ENCODE data around the gene PPP2R2C. TPM values are rescaled to one million over a fixed set of nuclear protein-coding genes. Genes with fewer than 3 reads are reported as not detected.

PPP2R2C gene
- total RNA-seq, 2 experiments from 2014 or later = not detected

DNA sequence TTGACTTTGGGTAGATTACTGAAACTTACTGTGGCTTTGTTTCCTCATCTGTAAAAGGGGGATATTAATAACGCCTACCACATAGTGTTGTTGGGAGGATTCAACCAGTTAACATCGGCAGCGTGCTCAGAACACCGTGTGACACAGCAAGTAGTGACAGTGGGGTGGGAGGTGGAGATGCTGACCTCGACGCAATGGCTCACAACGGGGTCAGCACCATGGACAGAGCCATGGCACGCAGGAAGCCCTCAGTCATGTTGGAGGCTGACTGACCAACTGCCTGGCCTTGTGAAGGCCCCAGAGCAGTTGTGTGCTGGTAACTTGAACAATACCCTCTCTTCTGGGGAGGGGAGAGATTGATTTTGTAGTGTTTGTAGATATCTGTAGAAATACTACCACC is 109.5 kb downstream of the PPP2R2C start:
- no peaks in the 10 kb centered on the region for H3K36me3 Mint-ChIP-seq (ENCODE audit: low read depth)
- ChIA-PET POLR2A (no interaction called here), CTCF (no interaction called here)
- H3K4me3 Mint-ChIP-seq = no peak overlapping the region
- peak; percentile 56 for DNase-seq
- no peaks in the 10 kb centered on the region for H3K4me1 Mint-ChIP-seq
- H3K27ac Mint-ChIP-seq = no peak overlapping the region
- H3K27me3 Mint-ChIP-seq = peaks cover 3% of the 10 kb centered on the region
- H3K9me3 Mint-ChIP-seq = no peaks in the 10 kb centered on the region

GRCh38 chr4:6362243-6362885 is 110.0 kb downstream of the PPP2R2C start:
- DNase-seq = no peak
- peaks cover 5% of the 10 kb centered on the region for H3K27me3 Mint-ChIP-seq
- H3K9me3 Mint-ChIP-seq = no peaks in the 10 kb centered on the region
- H3K27ac Mint-ChIP-seq = no peak overlapping the region
- no peaks in the 10 kb centered on the region for H3K36me3 Mint-ChIP-seq (ENCODE audit: low read depth)
- CTCF ChIA-PET = interaction anchor here (1.5 kb wide), 1 partner anchor 30 kb away, joined by 7 read pairs; no protein-coding TSS in a partner anchor
- POLR2A ChIA-PET = no interaction called here
- no peaks in the 10 kb centered on the region for H3K4me1 Mint-ChIP-seq
- H3K4me3 Mint-ChIP-seq = no peak overlapping the region

GRCh38 chr4:6361076-6361784 is 111.2 kb downstream of the PPP2R2C start:
- H3K9me3 Mint-ChIP-seq = no peaks in the 10 kb centered on the region
- no peak overlapping the region for H3K4me3 Mint-ChIP-seq
- H3K36me3 Mint-ChIP-seq (ENCODE audit: low read depth) = no peaks in the 10 kb centered on the region
- CTCF ChIA-PET = interaction anchor here (1.4 to 1.5 kb wide), 2 partner anchors 29 to 31 kb away, joined by 4 to 7 read pairs; no protein-coding TSS in a partner anchor
- no peak for DNase-seq
- H3K4me1 Mint-ChIP-seq = no peaks in the 10 kb centered on the region
- POLR2A ChIA-PET = no interaction called here
- H3K27me3 Mint-ChIP-seq = peaks cover 5% of the 10 kb centered on the region
- H3K27ac Mint-ChIP-seq = no peak overlapping the region

- ChIA-PET CTCF (interaction anchor here (1.2 to 1.4 kb wide), 2 partner anchors 28 to 30 kb away, joined by 3 to 4 read pairs; no protein-coding TSS in a partner anchor), POLR2A (no interaction called here)
- Mint-ChIP-seq H3K27ac (no peak overlapping the region), H3K27me3 (peaks cover 5% of the 10 kb centered on the region), H3K36me3 (ENCODE audit: low read depth) (no peaks in the 10 kb centered on the region), H3K4me3 (no peak overlapping the region), H3K9me3 (no peaks in the 10 kb centered on the region), H3K4me1 (no peaks in the 10 kb centered on the region)
- no peak for DNase-seq
Measured at GRCh38 chr4:6360385-6360784, 112.0 kb downstream of the PPP2R2C start.

DNA sequence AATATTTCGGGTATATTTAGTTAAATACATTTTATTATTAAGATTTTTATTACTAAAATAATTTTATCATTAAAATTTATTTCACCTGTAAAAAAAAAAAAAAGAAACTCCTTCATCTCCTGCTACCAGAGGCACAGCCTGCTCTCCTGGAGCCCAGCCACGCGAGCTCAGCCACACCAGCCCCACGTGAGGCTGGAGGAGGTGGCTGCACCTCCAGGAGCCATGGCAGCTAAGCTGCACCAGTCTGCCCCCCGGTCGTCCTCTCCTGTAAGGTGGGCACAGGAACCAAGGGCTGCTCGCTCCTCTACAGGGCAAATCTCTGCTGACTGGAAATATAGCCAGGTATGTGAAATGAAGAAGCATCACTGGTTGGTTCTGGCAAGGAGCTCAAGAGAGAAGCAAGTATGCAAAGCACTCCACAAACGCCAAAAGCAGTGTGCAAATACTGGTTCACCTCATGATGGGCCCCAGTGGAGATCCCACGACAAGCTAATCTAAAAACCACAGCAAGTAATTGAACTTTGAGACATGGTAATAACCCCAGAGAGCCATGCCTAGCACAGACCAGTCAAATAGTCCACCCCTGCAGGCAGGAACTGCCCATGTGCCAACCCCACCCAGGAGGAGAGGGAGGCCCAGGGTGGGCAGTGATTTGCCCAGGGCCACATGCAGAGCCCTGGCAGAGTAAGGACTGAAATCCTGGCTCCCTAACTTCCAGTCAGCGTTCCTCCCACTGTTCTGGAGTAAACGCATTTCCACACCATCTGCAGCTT is 112.7 kb downstream of the PPP2R2C start:
- H3K4me3 Mint-ChIP-seq = no peak overlapping the region
- POLR2A ChIA-PET = no interaction called here
- no peak for DNase-seq
- H3K9me3 Mint-ChIP-seq = no peaks in the 10 kb centered on the region
- H3K4me1 Mint-ChIP-seq = no peaks in the 10 kb centered on the region
- H3K36me3 Mint-ChIP-seq (ENCODE audit: low read depth) = no peaks in the 10 kb centered on the region
- peaks cover 6% of the 10 kb centered on the region for H3K27me3 Mint-ChIP-seq
- CTCF ChIA-PET = interaction anchor here (1.2 kb wide), 1 partner anchor 27 kb away, joined by 3 read pairs; no protein-coding TSS in a partner anchor
- H3K27ac Mint-ChIP-seq = no peak overlapping the region

GRCh38 chr4:6357476-6357875 is 114.9 kb downstream of the PPP2R2C start:
- peaks cover 6% of the 10 kb centered on the region for H3K27me3 Mint-ChIP-seq
- no peaks in the 10 kb centered on the region for H3K4me1 Mint-ChIP-seq
- ChIA-PET POLR2A (no interaction called here), CTCF (interaction anchor here (1.2 kb wide), 1 partner anchor 27 kb away, joined by 5 read pairs; no protein-coding TSS in a partner anchor)
- no peak for DNase-seq
- no peak overlapping the region for H3K27ac Mint-ChIP-seq
- H3K36me3 Mint-ChIP-seq (ENCODE audit: low read depth) = no peaks in the 10 kb centered on the region
- no peaks in the 10 kb centered on the region for H3K9me3 Mint-ChIP-seq
- H3K4me3 Mint-ChIP-seq = no peak overlapping the region

GRCh38 chr4:6356076-6356560 is 116.3 kb downstream of the PPP2R2C start:
- no peak for DNase-seq
- H3K27ac Mint-ChIP-seq = no peak overlapping the region
- ChIA-PET CTCF (interaction anchor here (1.0 kb wide), 1 partner anchor 25 kb away, joined by 3 read pairs; no protein-coding TSS in a partner anchor), POLR2A (no interaction called here)
- no peaks in the 10 kb centered on the region for H3K9me3 Mint-ChIP-seq
- H3K4me1 Mint-ChIP-seq = no peaks in the 10 kb centered on the region
- peaks cover 9% of the 10 kb centered on the region for H3K27me3 Mint-ChIP-seq
- no peak overlapping the region for H3K4me3 Mint-ChIP-seq
- H3K36me3 Mint-ChIP-seq (ENCODE audit: low read depth) = no peaks in the 10 kb centered on the region

GRCh38 chr4:6355052-6355451 is 117.4 kb downstream of the PPP2R2C start:
- CTCF ChIA-PET = no interaction called here
- H3K36me3 Mint-ChIP-seq (ENCODE audit: low read depth) = no peaks in the 10 kb centered on the region

GRCh38 chr4:6354626-6355025 is 117.8 kb downstream of the PPP2R2C start:
- ChIA-PET POLR2A (no interaction called here), CTCF (no interaction called here)
- no peak overlapping the region for H3K27ac Mint-ChIP-seq
- no peak overlapping the region for H3K4me3 Mint-ChIP-seq
- H3K9me3 Mint-ChIP-seq = no peaks in the 10 kb centered on the region
- no peaks in the 10 kb centered on the region for H3K36me3 Mint-ChIP-seq (ENCODE audit: low read depth)
- H3K27me3 Mint-ChIP-seq = peaks cover 7% of the 10 kb centered on the region
- DNase-seq = no peak
- no peaks in the 10 kb centered on the region for H3K4me1 Mint-ChIP-seq

More at GRCh38 chr4:6355052-6355451, 117.4 kb downstream of the PPP2R2C start:
- DNase-seq = no peak
- Mint-ChIP-seq H3K4me3 (no peak overlapping the region), H3K9me3 (no peaks in the 10 kb centered on the region), H3K4me1 (no peaks in the 10 kb centered on the region), H3K27ac (no peak overlapping the region), H3K27me3 (peaks cover 7% of the 10 kb centered on the region)
- POLR2A ChIA-PET = no interaction called here

DNA sequence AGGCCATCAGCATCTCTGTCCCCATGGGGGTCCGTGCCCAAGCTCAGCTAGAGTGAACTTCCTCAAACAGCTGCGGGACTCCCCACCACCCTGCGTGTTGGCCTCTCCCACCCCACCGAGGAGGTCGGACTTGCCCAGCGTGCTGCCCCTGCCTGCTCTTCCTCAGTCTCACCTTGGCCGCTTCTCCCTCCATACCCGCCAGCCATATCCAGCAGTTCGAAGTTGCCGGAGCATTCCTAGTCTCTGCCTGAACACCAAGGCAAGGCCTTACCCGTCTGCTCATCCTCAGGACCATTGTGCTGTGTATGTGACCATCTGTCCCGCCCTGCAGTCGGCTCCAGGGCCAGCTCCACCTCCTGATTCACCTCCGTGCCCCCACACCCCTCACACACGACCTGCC is 118.3 kb downstream of the PPP2R2C start:
- POLR2A ChIA-PET = no interaction called here
- no peak overlapping the region for H3K27ac Mint-ChIP-seq
- CTCF ChIA-PET = no interaction called here

GRCh38 chr4:6352031-6352692 is 120.3 kb downstream of the PPP2R2C start:
- no peak for DNase-seq
- H3K36me3 Mint-ChIP-seq (ENCODE audit: low read depth) = no peaks in the 10 kb centered on the region
- peaks cover 4% of the 10 kb centered on the region for H3K27me3 Mint-ChIP-seq
- CTCF ChIA-PET = no interaction called here
- no peaks in the 10 kb centered on the region for H3K4me1 Mint-ChIP-seq
- POLR2A ChIA-PET = no interaction called here
- H3K9me3 Mint-ChIP-seq = no peaks in the 10 kb centered on the region
- no peak overlapping the region for H3K27ac Mint-ChIP-seq
- H3K4me3 Mint-ChIP-seq = no peak overlapping the region

More for the DNA sequence above, 118.3 kb downstream of the PPP2R2C start:
- no peaks in the 10 kb centered on the region for H3K9me3 Mint-ChIP-seq
- H3K4me1 Mint-ChIP-seq = no peaks in the 10 kb centered on the region
- no peaks in the 10 kb centered on the region for H3K36me3 Mint-ChIP-seq (ENCODE audit: low read depth)
- H3K27me3 Mint-ChIP-seq = peaks cover 7% of the 10 kb centered on the region
- no peak for DNase-seq
- no peak overlapping the region for H3K4me3 Mint-ChIP-seq

GRCh38 chr4:6351246-6352000 is 121.0 kb downstream of the PPP2R2C start:
- Mint-ChIP-seq H3K27ac (no peak overlapping the region), H3K36me3 (ENCODE audit: low read depth) (no peaks in the 10 kb centered on the region), H3K27me3 (peaks cover 4% of the 10 kb centered on the region), H3K9me3 (no peaks in the 10 kb centered on the region), H3K4me1 (no peaks in the 10 kb centered on the region), H3K4me3 (no peak overlapping the region)
- no peak for DNase-seq
- POLR2A ChIA-PET = no interaction called here
- CTCF ChIA-PET = no interaction called here

Measured in activated CD4-positive, alpha-beta memory T cell treated with anti-CD3 and anti-CD28 coated beads, Interleukin-2, amount 10 ng/mL, durations not matched to agents 7 days and 5 days (primary cell).